HG03095 (cell line): ENCODE data around the gene SF3A2.

Experiments used
- ATAC-seq: cut with Tn5 transposase; IDR thresholded peaks from one replicate; pipeline ENCODE4 v1.9.1; 2021; ENCODE audit warnings: moderate library complexity; ENCODE audit not compliant: unreplicated experiment

Gene SF3A2

DNA sequence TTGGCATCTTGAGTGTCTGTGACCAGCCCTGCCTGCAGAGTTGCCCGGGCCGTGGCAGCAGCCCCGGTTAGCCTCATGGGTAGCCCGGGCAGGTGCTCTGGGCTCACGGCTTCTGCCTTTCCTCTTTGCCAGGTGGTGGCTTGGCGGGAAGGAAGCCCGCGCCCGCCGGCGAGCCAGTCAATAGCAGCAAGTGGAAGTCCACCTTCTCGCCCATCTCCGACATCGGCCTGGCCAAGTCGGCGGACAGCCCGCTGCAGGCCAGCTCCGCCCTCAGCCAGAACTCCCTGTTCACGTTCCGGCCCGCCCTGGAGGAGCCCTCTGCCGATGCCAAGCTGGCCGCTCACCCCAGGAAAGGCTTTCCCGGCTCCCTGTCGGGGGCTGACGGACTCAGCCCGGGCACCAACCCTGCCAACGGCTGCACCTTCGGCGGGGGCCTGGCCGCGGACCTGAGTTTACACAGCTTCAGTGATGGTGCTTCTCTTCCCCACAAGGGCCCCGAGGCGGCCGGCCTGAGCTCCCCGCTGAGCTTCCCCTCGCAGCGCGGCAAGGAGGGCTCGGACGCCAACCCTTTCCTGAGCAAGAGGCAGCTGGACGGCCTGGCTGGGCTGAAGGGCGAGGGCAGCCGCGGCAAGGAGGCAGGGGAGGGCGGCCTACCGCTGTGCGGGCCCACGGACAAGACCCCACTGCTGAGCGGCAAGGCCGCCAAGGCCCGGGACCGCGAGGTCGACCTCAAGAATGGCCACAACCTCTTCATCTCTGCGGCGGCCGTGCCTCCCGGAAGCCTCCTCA, 10.4 kb upstream of the SF3A2 start:
- no peak for ATAC-seq

DNA sequence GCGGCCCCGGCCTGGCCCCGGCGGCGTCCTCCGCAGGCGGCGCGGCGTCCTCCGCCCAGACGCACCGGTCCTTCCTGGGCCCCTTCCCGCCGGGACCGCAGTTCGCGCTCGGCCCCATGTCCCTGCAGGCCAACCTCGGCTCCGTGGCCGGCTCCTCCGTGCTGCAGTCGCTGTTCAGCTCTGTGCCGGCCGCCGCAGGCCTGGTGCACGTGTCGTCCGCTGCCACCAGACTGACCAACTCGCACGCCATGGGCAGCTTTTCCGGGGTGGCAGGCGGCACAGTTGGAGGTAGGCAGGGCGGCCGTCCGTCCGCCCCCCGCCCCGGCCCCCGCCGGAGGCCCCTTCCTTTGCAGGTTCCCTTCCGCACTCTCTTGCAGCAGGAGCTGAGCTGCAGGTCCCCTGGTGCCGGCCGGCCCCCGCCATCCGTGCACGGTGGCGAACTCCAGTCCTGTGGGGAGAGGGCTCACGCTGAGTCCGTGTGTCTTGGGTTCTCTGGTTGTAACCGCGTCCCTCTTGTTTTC, 9.7 kb upstream of the SF3A2 start:
- ATAC-seq, result no peak

DNA sequence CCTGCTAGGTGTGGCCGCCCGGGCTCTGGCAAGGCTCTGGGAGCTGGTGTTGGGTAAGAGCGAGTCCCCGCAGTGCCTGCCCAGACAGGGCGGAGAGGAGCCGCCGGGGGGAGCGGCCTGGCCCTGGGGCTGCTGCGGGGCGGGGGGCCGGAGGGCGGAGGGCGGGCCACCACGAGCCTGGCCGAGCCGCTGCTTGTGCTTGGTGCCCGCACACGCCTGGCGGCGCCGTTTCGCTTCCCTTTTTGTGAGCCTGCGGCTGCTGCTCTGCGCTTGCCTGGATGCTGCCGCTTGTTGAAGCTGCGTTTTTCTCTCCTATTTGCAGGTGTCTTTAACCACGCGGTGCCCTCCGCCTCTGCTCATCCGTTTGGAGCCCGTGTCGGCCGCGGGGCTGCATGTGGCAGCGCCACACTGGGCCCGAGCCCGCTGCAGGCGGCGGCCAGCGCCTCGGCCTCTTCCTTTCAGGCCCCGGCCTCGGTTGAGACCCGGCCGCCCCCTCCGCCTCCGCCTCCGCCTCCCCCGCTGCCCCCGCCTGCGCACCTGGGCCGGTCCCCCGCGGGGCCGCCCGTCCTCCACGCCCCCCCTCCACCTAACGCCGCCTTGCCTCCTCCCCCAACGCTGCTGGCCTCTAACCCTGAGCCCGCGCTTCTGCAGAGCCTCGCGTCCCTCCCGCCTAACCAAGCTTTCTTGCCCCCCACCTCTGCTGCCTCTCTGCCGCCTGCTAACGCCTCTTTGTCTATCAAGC, 9.0 kb upstream of the SF3A2 start:
- no peak for ATAC-seq

DNA sequence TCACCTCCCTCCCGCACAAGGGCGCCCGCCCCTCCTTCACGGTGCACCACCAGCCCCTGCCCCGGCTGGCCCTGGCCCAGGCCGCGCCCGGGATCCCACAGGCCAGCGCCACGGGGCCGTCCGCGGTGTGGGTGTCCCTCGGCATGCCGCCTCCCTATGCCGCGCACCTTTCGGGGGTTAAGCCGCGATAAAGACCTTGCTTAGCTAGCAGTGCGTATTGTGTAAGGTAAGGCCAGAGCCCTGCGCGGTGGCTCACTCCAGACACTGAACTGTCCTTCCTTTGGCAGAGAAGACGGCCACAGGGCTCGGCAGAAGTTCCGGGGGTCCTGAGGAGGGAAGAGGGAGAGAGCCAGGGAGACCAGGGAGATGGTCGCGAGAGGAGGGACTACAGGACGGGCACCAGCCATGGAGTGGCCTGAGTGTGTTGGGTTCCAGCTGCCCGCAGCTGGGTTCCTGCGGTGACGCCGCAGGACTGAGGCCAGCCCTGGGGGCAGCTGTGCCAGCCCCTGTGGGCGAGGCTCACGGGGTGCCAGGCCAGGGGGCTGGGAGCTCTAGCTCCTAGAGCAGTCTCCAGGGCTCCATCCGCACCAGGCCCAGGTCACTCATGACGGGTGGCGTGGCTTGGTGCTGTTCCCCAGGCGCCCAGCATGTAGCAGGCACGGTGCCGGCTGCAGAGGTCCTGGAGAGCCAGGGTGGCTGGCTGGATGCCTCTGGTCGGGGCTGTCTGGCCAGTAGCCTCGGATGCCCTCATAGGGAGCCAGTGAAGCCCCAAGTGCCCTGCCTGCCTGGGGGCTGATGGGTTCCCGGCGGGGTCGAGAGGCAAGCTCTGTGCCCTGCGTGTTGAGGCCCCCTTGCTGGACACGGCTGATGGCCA, 8.2 kb upstream of the SF3A2 start:
- no peak for ATAC-seq

DNA sequence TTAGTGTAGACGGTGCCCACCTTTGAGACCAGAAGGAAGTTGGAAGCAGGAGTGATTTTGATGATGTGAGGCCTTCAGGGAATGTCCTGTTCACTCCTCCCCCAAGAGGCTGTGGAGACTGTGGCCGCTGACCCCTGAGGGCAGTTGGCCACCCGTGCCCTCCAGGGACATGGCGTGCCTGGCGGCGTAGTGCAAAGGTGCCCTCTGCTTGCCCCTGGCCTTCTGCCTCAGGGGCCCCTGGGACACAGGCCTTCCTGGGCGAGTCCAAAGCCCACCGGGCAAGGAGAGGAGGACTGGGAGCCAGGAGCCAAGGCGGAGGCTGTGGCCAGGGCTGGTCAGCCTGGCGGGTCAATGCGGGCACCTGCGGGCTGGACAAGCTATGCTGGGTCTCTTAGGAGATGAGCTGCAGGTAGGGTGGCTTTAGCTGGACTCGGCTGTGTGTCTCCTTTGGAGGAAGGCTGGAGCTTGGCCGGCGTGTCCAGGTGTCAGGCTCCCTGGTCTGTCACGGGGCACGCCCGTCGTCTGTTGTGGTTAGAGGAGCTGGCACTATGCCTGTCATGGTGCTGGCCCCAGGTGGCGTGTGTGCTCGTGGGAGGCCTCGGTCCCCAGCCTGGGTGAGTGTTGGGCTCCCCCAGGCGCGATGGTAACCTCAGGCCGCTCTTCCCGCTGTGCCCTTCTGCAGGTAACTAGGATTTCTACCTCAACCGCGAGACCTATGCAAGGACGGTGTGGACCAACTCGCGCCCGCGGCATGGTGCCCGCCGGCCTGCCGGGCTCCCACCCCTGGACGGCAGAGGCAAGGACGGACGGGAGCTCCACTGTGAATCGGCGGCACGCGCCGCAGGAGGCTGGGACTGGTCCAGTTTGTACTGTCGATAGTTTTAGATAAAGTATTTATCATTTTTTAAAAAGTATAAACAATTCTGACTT, 7.3 kb upstream of the SF3A2 start:
- no peak for ATAC-seq

DNA sequence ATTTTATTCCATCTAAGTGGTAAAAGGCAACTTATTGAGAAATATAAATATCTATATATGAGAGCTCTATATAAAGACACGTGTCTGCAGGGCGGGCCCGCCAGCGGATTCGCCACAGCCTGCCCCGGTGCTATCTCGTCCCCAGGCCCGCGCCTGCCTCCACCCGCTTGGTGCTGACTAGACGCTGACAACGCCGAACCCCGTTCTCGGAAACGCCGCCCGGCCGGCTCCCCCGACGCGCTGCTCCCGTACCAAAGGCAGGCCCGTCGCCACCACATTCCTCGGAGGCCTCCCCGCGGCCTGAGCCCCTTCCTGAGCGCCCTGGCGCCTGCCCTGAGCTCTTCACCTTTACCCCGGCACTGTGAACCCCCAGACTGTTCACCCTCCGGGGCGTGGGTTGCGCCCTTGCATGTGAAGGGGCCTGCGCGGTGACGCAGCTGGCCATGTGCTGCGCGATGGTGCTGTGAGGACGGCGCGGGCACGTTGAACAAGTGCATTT, 6.5 kb upstream of the SF3A2 start:
- no peak for ATAC-seq

DNA sequence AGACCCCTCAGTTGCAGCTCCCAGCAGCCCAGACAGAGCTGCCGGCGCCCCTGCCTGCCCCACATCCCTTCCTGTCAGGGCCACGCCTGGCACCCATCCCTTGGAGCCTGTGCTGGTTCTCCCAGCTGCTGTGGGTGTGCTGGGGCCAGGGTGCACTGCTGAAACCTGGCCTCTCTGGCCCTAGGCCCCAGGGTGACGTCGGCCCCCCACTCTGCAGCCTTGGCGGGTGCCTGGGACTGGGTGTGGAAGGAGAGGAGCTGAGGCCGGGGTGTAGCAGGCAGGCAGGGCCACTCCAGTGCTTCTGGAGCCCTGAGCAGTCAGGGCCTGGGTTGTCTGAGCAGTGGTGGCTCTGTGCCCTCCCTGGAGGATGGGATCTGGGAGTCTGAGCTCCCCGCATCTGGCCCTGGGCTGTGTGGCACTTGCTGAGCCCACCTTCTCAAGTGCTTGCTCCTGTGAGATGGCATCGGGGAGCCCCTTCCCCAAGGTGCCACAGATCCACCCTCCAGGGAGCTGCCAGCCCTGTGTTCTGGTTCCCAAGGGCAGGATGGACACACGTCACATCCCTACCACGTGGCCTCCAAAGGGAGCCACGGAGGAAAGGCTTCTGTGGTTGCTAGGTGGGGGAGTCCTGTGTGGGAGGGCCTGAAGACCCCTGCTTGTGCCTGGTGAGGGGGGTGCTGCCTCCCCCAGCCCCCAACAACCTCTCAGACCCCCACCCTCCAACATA, 5.7 kb upstream of the SF3A2 start:
- ATAC-seq, result no peak

DNA sequence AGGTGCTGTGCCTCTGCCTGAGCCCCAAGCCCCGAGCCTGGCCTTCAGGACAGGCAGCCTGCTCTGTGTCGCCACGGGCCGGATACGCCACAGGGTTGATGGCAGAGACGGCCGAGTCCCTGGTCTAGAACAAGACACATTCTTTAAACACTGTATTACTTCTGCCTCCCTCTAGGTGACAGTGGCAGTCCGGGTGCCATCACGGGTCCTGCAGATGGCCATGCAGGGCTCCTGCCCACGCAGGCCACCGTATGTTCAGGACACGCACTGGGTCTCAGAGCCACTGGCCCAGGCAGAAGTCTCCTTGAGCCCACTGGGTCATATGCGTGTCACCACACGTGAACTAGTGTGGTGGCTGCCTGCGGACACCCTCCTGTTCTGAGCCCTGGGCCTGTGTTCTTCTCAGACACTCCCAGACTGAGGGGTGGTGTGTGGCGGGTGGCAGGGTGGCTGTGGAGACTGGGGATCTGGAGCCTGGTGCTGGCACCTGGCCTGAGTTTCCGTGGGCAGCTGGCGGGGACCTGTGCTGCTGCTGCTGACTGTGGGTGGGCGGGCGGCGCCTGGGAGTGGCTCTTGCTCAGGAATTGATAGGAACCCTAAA, 4.9 kb upstream of the SF3A2 start:
- ATAC-seq, result no peak

DNA sequence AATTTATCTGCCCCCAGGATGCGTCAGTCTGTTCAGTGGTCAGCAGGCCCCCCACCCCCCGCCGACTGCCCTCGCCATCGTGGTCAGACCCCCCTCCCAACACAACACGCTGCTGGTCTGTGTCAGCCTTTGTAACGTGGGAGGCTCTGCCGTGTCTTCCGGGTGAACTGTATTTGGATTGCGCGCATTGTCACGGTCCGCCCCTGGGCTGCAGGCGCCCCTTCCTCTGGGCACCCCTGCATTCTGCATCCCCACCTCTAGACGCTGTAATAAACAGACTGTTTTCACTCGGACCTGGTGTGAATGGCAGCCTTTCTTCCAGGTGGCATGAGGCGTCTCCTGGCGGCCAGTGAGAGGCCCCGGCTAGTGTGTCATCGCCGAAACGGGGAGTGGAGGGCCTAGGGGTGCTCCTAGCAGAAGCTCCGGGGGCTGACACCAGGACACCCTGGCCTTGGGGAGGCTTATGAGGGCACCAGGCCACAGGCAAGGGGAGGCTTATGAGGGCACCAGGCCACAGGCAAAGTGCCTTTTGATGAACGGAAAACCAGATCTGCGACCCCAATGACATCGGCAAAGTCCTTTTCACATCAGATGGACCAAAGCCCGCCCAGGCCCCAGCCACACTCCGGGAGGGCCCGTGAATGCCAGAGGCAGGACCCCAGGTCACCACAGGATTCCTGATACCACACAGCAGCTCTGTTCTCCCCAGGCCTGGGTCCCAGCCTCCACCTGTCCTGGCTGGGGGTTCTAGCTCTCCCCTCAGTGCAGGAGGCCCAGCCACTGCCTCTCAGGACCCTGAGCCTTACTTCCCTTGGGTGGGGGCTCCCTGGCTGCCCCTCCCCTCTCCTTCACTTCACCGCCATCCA, 4.1 kb upstream of the SF3A2 start:
- no peak for ATAC-seq

DNA sequence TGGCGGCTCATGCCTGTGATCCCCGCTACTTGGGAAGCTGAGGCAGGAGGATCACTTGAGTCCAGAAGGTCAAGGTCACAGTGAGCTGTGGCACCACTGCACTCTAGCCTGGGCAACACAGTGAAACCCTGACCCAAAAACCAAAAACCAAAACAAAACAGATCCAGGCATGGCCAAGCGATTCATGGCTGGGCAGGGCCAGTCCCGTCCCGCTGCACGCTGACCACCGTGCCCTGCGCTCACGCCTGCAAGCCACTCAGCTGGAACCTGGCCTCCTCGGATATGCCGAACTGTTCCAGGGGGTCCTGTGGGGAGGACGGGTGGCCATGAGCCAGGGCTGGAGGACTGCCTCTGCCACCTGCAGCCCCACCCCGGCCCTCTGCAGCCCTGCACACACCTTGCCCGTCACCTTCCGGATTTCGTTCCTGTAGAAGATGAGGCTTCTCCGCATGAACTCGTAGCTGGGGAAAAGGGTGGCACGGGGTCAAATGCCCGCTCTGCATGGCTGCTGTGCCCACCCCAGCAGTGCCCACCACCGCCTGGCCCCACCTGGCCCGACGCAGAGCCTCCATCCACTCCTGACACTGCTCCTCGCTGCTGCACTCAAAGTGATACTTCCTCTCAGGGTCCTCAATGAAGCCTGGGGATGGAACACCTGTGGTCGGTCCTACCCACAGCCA, 2.9 kb upstream of the SF3A2 start:
- no peak for ATAC-seq

DNA sequence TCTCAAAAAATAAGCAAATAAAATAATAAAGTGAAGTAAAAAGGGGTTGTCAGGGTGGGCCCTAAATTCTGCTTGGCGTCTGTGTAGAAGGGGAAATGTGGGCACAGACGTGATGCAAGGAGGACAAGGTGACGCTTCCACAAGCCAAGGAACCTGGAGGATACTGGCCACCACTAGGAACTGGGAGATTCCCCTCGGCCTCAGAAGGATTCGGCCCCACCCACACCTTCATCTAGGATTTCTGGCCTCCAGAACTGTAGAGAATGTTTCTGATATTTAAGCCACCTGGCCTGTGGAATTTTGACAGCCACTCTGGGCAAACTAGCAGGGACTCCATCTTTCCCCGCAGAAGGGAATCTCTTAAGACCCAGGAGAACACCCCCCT, 1.6 kb upstream of the SF3A2 start:
- ATAC-seq, result no peak

DNA sequence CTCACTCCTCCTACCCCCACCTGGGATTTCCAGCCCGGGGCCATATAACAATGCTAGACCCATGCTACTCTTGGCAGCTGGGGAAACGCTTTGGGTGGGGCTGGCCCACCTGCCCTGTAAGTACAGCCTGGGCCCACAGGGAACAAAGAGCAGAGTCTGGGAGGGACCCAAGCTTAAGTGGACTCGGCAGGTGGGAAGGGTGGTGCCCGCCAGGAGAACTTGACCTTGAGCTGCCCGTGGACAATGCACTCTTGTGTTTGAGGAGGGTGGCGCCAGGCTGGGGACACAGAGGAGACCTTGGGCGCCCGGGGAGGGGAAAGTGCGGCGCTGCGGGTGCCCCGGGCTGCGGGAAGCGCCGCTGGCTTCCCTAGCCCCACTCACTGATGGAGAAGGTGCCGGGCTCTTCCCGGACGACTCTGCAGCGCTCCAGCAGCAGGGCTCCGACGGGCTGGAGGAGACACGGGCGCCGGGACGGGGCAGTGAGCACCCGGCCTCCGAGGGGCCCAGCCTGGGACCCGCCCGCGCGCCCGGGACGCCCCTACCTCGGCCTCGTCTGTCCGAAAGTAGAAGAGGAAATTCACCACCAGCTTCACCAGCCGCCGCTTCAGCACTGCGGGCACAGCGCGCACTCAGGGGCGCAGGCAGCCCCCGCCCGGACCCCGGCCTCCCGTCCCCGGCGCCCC, 1.1 kb upstream of the SF3A2 start:
- ATAC-seq, result no peak

DNA sequence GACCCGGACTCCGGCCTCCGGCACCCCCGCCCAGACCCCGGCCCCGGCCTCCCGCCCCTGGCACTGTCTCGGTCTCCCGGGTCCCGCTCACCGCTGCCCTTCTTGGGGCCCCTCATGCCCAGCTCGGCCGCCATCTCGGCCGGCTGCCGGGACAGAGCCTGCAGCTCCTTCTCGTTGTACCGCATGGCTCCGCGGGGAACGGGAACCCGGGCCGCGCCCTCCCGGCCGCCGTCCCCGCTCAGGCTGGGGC, 635 bp upstream of the SF3A2 start:
- ATAC-seq, result no peak

DNA sequence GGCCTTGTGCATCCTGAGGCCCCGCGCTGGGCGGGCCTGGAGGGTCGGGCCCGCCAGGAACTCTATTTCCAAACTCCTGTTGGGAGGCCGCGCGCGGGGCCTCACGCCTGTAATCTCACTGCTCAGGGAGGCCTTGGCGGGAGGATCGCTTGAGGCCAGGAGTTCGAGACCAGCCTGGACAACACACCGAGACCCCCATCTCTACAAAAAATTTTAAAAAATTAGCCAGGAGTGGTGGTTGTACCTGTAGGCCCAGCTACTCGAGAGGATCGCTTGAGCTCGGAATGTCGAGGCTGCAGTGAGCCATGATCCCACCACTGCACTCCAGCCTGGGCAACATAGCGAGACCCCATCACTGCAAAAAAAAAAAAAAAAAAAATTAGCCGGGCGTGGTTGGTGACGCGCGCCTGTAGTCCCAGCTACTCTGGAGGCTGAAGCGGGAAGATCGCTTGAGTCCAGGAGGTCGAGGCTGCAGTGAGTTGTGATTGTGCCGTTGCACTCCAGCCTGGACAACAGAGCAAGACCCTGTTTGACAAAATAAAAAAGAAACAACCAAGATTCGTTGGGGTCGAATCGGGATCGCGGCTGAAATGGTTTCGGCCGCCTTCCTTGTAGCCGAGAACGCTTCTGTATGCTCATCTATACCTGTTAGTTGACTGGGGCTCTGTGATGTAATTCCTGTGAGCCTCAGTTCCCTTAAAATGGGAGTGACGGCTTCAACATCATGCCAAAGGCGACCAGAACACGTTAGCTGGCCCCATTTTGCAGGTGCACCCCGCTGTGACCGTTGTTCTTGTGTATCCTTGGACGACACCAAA, 636 bp downstream of the SF3A2 start:
- ATAC-seq, result no peak

DNA sequence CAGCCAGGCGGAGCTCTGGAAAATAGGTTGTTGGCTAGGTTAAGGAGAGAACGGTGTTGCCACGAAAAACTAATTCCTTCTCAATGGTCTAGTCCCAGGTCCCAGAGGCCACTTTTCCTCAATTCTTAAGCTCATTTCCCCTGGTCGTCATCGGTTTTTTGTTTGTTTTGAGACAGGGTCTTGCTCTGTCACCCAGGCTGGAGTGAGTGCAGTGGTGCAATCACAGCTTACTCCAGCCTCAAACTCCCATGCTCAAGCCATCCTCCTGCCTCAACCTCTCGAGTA, 1.2 kb downstream of the SF3A2 start:
- ATAC-seq, result no peak

DNA sequence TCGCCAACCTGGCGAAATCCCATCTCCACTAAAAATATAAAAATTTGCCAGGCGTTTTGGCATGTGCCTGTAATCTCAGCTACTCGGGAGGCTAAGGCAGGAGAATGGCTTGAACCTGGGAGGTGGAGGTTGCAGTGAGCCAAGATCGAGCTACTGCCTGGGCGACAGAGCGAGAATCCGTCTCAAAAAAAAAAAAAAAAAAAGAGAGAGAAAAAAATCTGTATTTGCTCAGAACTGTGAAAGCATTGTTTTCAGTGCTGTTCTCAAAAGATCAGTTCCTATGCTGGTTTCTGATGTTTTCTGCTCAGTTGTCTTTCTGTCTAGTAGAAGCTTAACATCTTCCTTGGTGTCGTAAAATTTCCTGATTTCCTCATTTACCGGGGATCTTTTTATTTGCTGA, 2.5 kb downstream of the SF3A2 start:
- ATAC-seq, result no peak
